Hepatocyte (in vitro differentiated cells): ENCODE results near the gene PGLYRP1. TPM values are rescaled to one million over a fixed set of nuclear protein-coding genes. Genes with fewer than 3 reads are reported as not detected.

Experiments
- DNase-seq: peaks from one replicate; pipeline ENCODE4 v3.0.0-alpha.2; 2016; ENCODE audit warnings: low spot score
- H2AFZ ChIP-seq: fragments of 200-600 bp; sonication (generic); 2 replicates; pipeline ENCODE4 v1.6.0; 2016; ENCODE audit warnings: antibody characterized with exemption, mild to moderate bottlenecking
- H3K27ac ChIP-seq: fragments of 200-600 bp; sonication (generic); 2 replicates; pipeline ENCODE4 v1.5.1; 2016; ENCODE audit warnings: mild to moderate bottlenecking
- H3K27me3 ChIP-seq: fragments of 200-600 bp; sonication (generic); 2 replicates; pipeline ENCODE4 v1.6.1; 2016
- H3K36me3 ChIP-seq: fragments of 200-600 bp; sonication (generic); replicated peaks from 2 replicates; pipeline ENCODE4 v1.5.1; 2016; ENCODE audit warnings: low read depth; ENCODE audit not compliant: insufficient read depth
- H3K4me1 ChIP-seq: fragments of 200-600 bp; sonication (generic); 2 replicates; pipeline ENCODE4 v1.5.1; 2016; ENCODE audit warnings: mild to moderate bottlenecking, moderate library complexity; ENCODE audit not compliant: insufficient read depth
- H3K4me2 ChIP-seq: fragments of 200-600 bp; sonication (generic); 2 replicates; pipeline ENCODE4 v1.6.0; 2016
- H3K4me3 ChIP-seq: fragments of 200-600 bp; sonication (generic); 2 replicates; pipeline ENCODE4 v1.5.1; 2016; ENCODE audit warnings: mild to moderate bottlenecking
- H3K79me2 ChIP-seq: fragments of 200-600 bp; sonication (generic); 2 replicates; pipeline ENCODE4 v1.6.0; 2017; ENCODE audit warnings: mild to moderate bottlenecking
- H3K9me2 ChIP-seq: fragments of 200-600 bp; sonication (generic); replicated peaks from 2 replicates; pipeline ENCODE4 v1.6.0; 2017; ENCODE audit warnings: mild to moderate bottlenecking; ENCODE audit not compliant: insufficient read depth
- H3K9me3 ChIP-seq: fragments of 200-600 bp; sonication (generic); 2 replicates; pipeline ENCODE4 v1.5.1; 2016; ENCODE audit warnings: low read depth, mild to moderate bottlenecking
- H4K20me1 ChIP-seq: fragments of 200-600 bp; sonication (generic); 2 replicates; pipeline ENCODE4 v1.6.0; 2016; ENCODE audit warnings: mild to moderate bottlenecking; ENCODE audit not compliant: insufficient read depth, poor library complexity, severe bottlenecking
- CTCF ChIP-seq: fragments of 200-600 bp; sonication (generic); IDR thresholded peaks from 2 replicates; pipeline ENCODE4 v1.5.1; 2016; ENCODE audit warnings: antibody characterized with exemption, mild to moderate bottlenecking; ENCODE audit not compliant: poor library complexity
- EZH2 ChIP-seq: fragments of 200-600 bp; sonication (generic); IDR thresholded peaks from 2 replicates; pipeline ENCODE4 v1.6.1; 2016; ENCODE audit warnings: antibody characterized with exemption, mild to moderate bottlenecking, borderline replicate concordance
- EZH2phosphoT487 ChIP-seq: fragments of 200-600 bp; sonication (generic); IDR thresholded peaks from one replicate; pipeline ENCODE4 v1.6.1; 2018; ENCODE audit warnings: antibody characterized with exemption, mild to moderate bottlenecking, low read depth, moderate library complexity; ENCODE audit not compliant: unreplicated experiment, severe bottlenecking
- WGBS: methylation state at CpG from one replicate; pipeline ENCODE4 v1.1.6; 2016; ENCODE audit warnings: low lambda C conversion rate; ENCODE audit errors: missing lambda C conversion rate; 5-methylcytosine and 5-hydroxymethylcytosine counted together
- polyA plus RNA-seq: library from polyadenylated mRNA; unstranded; fragments of >200 nt; fragmentation: Nextera tagmentation; extraction: Ambion mirVana; gene quantifications from 2 replicates; pipeline ENCODE4 v1.2.1, GENCODE V29; 2016
- total RNA-seq: library from RNA; depleted of rRNA; stranded (reverse); fragments of >200 nt; gene quantifications from 2 replicates; pipeline ENCODE4 v1.2.3, GENCODE V29; 2014

Gene PGLYRP1
- total RNA-seq (not detected in 2 replicates), polyA plus RNA-seq (not detected in 2 replicates)

GRCh38 chr19:46022431-46023310, at the start of gene PGLYRP1:
PGLYRP1 (minus strand) TSS chr19:46023053; CDS start chr19:46023021, 32 bp downstream.
- Histone ChIP-seq H4K20me1 (no peaks in the 10 kb centered on the region), H3K27me3 (no peaks in the 10 kb centered on the region), H2AFZ (no peak within 1 kb of the TSS), H3K4me3 (no peak within 1 kb of the TSS), H3K9me3 (no peaks in the 10 kb centered on the region), H3K79me2 (no peaks in the 10 kb centered on the region), H3K9me2 (no peaks in the 10 kb centered on the region), H3K36me3 (no peaks in the 10 kb centered on the region), H3K4me2 (no peak within 1 kb of the TSS), H3K27ac (no peak within 1 kb of the TSS), H3K4me1 (no peaks in the 10 kb centered on the region)
- peak; percentile 4 for DNase-seq
- TF ChIP-seq CTCF (no peak), EZH2phosphoT487 (no peak), EZH2 (no peak)
- 90% methylated on average over 47 of the region's 47 CpGs for WGBS

GRCh38 chr19:46069806-46070341, 47.0 kb upstream of the PGLYRP1 start:
- Histone ChIP-seq H4K20me1 (no peaks in the 10 kb centered on the region), H2AFZ (no peak overlapping the region), H3K27me3 (peaks cover 4% of the 10 kb centered on the region), H3K4me1 (peaks cover 10% of the 10 kb centered on the region), H3K36me3 (no peaks in the 10 kb centered on the region), H3K4me2 (no peak overlapping the region), H3K9me3 (no peaks in the 10 kb centered on the region), H3K9me2 (no peaks in the 10 kb centered on the region), H3K4me3 (no peak overlapping the region), H3K79me2 (no peaks in the 10 kb centered on the region), H3K27ac (peak overlapping the region; percentile 69)
- WGBS = 37% methylated on average over 6 of the region's 6 CpGs
- TF ChIP-seq EZH2phosphoT487 (no peak), EZH2 (no peak), CTCF (no peak)
- DNase-seq = peak; percentile 69

GRCh38 chr19:46068345-46069258, 45.7 kb upstream of the PGLYRP1 start:
- no peak overlapping the region for H3K4me2 ChIP-seq

More at GRCh38 chr19:46068345-46069258, 45.7 kb upstream of the PGLYRP1 start:
- peak; percentile 42 for DNase-seq
- Histone ChIP-seq H3K79me2 (no peaks in the 10 kb centered on the region), H3K9me2 (no peaks in the 10 kb centered on the region), H3K9me3 (no peaks in the 10 kb centered on the region), H2AFZ (no peak overlapping the region), H3K36me3 (no peaks in the 10 kb centered on the region), H3K27ac (peak overlapping the region; percentile 69), H3K27me3 (no peaks in the 10 kb centered on the region), H4K20me1 (no peaks in the 10 kb centered on the region), H3K4me3 (no peak overlapping the region), H3K4me1 (peaks cover 10% of the 10 kb centered on the region)
- 62% methylated on average over 11 of the region's 12 CpGs for WGBS
- TF ChIP-seq CTCF (no peak), EZH2 (no peak), EZH2phosphoT487 (no peak)
